Loucy (cell line): ENCODE results near the gene ITSN2.

Experiments used
- EZH2phosphoT487 ChIP-seq: fragments of 200-600 bp; IDR thresholded peaks from 2 replicates; pipeline ENCODE4 v1.6.1; 2018; ENCODE audit warnings: antibody characterized with exemption, mild to moderate bottlenecking, moderate library complexity, borderline replicate concordance
- TF ChIP-seq, protein P1 (sequence below): fragments of 200-600 bp; sonication (generic); conservative IDR thresholded peaks from 2 replicates; pipeline ENCODE4 v1.5.1; 2014; ENCODE audit warnings: mild to moderate bottlenecking, antibody characterized with exemption, low read length

DNA sequence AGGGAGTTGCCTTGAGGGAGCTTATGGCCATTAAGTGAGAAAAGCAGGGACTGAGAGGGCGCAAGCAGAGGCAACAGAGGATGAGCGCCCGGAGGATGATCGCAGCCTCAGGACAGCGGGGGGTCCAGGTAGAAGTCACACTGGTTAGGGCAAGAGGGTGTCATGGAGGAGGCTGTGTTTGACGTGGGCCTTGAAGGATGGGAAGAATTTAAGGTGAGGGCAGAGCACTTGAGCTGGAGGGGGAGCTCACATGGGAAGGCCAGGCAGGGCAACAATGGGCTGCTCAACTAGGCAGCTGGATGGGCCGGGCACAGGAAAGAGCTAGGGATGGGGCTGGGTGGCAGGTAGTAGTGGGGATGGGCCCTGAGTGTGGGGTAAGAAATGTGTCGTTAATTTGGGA is 153.6 kb downstream of the ITSN2 start:
- TF ChIP-seq, protein P1, sequence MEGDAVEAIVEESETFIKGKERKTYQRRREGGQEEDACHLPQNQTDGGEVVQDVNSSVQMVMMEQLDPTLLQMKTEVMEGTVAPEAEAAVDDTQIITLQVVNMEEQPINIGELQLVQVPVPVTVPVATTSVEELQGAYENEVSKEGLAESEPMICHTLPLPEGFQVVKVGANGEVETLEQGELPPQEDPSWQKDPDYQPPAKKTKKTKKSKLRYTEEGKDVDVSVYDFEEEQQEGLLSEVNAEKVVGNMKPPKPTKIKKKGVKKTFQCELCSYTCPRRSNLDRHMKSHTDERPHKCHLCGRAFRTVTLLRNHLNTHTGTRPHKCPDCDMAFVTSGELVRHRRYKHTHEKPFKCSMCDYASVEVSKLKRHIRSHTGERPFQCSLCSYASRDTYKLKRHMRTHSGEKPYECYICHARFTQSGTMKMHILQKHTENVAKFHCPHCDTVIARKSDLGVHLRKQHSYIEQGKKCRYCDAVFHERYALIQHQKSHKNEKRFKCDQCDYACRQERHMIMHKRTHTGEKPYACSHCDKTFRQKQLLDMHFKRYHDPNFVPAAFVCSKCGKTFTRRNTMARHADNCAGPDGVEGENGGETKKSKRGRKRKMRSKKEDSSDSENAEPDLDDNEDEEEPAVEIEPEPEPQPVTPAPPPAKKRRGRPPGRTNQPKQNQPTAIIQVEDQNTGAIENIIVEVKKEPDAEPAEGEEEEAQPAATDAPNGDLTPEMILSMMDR = no peak
- no peak for TF ChIP-seq EZH2phosphoT487
